ENCODE measurements around the gene DGCR8.

DGCR8 gene

GRCh38 chr22:20079745-20080444, at the start of gene DGCR8:
Gene DGCR8, plus strand, starts transcription at chr22:20080241. Its CDS starts 5,723 bp downstream, at chr22:20085964.
- peak; percentile 82 for DNase-seq

- peak; percentile 36 for DNase-seq
Observed at GRCh38 chr22:20031732-20032406, 48.2 kb upstream of the DGCR8 start.

- no peak for DNase-seq
Observed at GRCh38 chr22:20032407-20032991, 47.5 kb upstream of the DGCR8 start.

GRCh38 chr22:20033045-20033706, 46.9 kb upstream of the DGCR8 start:
- DNase-seq: no peak

- no peak for DNase-seq
Observed at GRCh38 chr22:20034143-20034542, 45.9 kb upstream of the DGCR8 start.

GRCh38 chr22:20035375-20036083, 44.5 kb upstream of the DGCR8 start:
- DNase-seq: no peak

- DNase-seq: no peak
Observed at GRCh38 chr22:20036084-20036482, 44.0 kb upstream of the DGCR8 start.

GRCh38 chr22:20036535-20037392, 43.3 kb upstream of the DGCR8 start:
- no peak for DNase-seq

- DNase-seq: peak; percentile 74
Observed at GRCh38 chr22:20037419-20037818, 42.6 kb upstream of the DGCR8 start.

GRCh38 chr22:20038574-20038973, 41.5 kb upstream of the DGCR8 start:
- no peak for DNase-seq

- DNase-seq: no peak
Observed at GRCh38 chr22:20039683-20040325, 40.2 kb upstream of the DGCR8 start.

- no peak for DNase-seq
Observed at GRCh38 chr22:20040327-20041200, 39.5 kb upstream of the DGCR8 start.

GRCh38 chr22:20043057-20043996, 36.7 kb upstream of the DGCR8 start:
- no peak for DNase-seq

- DNase-seq: no peak
Observed at GRCh38 chr22:20043997-20044342, 36.1 kb upstream of the DGCR8 start.

- no peak for DNase-seq
Observed at GRCh38 chr22:20044495-20045151, 35.4 kb upstream of the DGCR8 start.

- no peak for DNase-seq
Observed at GRCh38 chr22:20046730-20047129, 33.3 kb upstream of the DGCR8 start.

GRCh38 chr22:20051927-20052308, 28.1 kb upstream of the DGCR8 start:
- no peak for DNase-seq

- DNase-seq: no peak
Observed at GRCh38 chr22:20052309-20053259, 27.5 kb upstream of the DGCR8 start.

Measured in activated CD4-positive, alpha-beta T cell treated with anti-CD3 and anti-CD28 coated beads, Interleukin-10, Interleukin-2, amounts not matched to agents 100 ng/mL and 50 ng/mL, durations not matched to agents 16 hours and 8 hours (primary cell).